ENCODE data around the gene INKA1. TPM values are rescaled to one million over a fixed set of nuclear protein-coding genes. Genes with fewer than 3 reads are reported as not detected.
A peak's percentile ranks its signal among the peaks of the same experiment; 100 is the strongest.

Gene INKA1
- total RNA-seq, 3 donors from 2014 or later (not counting 1 experiment from before 2014, with no cell fraction given): 0.52 to 0.83 TPM; not detected in 1

DNA sequence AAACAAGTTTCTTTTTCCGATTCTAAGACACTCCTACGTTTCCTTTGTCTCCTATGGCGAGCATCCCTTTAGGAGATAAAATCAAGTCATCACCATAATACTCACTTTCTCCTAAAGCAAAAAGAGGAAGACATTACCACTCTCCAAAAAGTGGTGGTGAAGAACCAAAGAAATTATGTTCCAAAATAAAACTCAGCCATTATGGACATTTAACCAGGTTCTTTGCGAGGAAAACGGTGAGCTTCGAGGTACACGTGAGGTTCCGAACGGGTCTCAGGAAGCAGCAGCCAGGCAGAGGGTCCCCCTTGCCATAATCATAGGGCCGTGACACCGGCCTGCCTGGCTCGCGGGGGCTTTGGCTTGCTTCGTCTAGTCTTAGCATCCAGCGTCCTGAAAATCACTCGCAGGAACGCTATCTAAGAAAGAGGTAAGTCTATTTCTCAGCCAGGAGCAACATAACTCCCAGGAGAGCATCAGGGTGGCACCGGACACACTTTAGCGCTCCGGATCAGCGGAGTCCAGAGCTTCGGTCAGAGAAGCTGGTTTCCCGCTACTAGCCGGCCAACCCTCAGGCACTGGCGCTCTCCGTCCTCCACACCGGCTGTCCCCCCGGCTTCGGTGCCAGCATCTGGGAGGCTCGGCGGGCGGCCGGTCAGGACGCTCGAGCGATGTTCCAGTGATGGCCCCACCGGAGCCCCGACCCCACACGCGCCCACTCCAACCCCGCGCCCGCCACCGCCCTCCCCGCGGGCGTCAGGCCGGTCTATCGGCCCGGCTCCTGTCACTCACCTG lies 17.3 kb upstream of the INKA1 start:
- TF ChIP-seq, protein P1, sequence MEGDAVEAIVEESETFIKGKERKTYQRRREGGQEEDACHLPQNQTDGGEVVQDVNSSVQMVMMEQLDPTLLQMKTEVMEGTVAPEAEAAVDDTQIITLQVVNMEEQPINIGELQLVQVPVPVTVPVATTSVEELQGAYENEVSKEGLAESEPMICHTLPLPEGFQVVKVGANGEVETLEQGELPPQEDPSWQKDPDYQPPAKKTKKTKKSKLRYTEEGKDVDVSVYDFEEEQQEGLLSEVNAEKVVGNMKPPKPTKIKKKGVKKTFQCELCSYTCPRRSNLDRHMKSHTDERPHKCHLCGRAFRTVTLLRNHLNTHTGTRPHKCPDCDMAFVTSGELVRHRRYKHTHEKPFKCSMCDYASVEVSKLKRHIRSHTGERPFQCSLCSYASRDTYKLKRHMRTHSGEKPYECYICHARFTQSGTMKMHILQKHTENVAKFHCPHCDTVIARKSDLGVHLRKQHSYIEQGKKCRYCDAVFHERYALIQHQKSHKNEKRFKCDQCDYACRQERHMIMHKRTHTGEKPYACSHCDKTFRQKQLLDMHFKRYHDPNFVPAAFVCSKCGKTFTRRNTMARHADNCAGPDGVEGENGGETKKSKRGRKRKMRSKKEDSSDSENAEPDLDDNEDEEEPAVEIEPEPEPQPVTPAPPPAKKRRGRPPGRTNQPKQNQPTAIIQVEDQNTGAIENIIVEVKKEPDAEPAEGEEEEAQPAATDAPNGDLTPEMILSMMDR (IDR thresholded peaks at IDR 0.05): no peak
- H3K36me3 ChIP-seq (ENCODE audit: control insufficient read depth, insufficient read depth, low read length): peaks cover 8% of the 10 kb centered on the region
- DNase-seq (peak in 1 of 2 donors; percentile 60), ATAC-seq (peak; percentile 31 to 50 (median 34))
- no peaks in the 10 kb centered on the region for H3K27me3 ChIP-seq (ENCODE audit: control insufficient read depth, insufficient read depth, low read length)
- peak overlapping the region; percentile 65 for H3K4me3 ChIP-seq (ENCODE audit: low read length)
- Mint-ChIP-seq H3K27me3 (ENCODE audit: low read depth in 2 of 2) (peaks cover 0 to 2% of the 10 kb centered on the region in 2 donors), H3K9me3 (no peaks in the 10 kb centered on the region), H3K27ac (peak overlapping the region; percentile 97 to 98), H3K4me3 (peak overlapping the region; percentile 87), H3K36me3 (no peaks in the 10 kb centered on the region), H3K4me1 (peaks cover 26 to 28% of the 10 kb centered on the region in 2 donors)
- H3K27ac ChIP-seq (ENCODE audit: low read length): peak overlapping the region; percentile 94
- intact Hi-C loops (cut with micrococcal nuclease): loop anchor here (1.0 to 2.0 kb wide), 2 partner anchors 17 to 66 kb away; partner anchors contain the start of genes AMIGO3 and INKA1
- WGBS (ENCODE audit: insufficient coverage): 2% methylated on average over 50 of the region's 50 CpGs
- no peaks in the 10 kb centered on the region for H3K9me3 ChIP-seq (ENCODE audit: control insufficient read depth, insufficient read depth, low read length)
- peaks cover 35% of the 10 kb centered on the region for H3K4me1 ChIP-seq (ENCODE audit: control insufficient read depth, insufficient read depth, low read length)

DNA sequence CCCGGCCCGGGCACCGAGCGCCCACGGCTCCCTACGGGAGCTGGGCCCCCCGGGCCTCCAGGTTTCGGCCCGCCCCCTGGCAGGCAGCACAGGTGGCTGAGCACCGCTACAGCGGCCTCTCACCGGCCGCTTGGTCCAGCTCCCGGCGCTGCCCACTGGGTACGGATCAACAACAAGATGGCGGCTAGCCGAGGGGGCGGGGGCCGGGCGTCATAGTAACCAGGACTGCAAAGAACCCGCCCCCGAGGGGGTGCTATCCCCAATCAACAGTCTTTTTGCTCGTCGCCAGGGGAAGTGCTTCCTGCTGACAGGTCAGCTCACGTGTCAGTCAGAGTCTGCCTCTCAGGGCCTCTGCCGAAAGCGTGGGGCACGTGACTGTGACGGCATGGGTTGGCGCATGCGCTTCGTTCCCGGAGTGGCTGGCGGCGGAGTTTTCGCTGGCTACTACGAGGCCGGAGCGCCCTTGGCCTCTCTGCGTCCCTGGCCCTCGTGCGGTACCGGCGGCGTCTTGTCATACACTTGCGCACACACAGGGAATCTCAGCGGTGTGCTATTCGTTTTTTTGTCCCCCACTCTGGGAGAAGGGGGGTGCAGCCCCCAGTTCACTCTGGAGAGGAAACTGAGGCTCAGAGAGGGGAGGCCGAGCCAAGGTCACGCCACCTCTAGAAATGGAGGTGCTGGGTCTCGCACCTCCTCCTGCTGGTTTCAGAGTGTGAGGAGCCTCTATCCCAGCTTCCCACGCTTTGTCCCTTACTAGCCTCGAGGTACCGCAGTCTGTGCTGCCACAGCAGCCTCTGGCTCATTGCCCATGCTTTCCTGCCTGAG lies 16.5 kb upstream of the INKA1 start, which contains the start of gene IP6K1:
Gene IP6K1, minus strand, starts transcription at position 186 of the 825 bp plus-strand sequence. CDS start 38,502 bp downstream, outside the sequence.
- peak within 1 kb of the TSS; percentile 94 for H3K27ac ChIP-seq (ENCODE audit: low read length)
- WGBS (ENCODE audit: insufficient coverage): 2% methylated on average over 55 of the region's 55 CpGs
- intact Hi-C loops (cut with micrococcal nuclease): loop anchor here (1.0 to 2.0 kb wide), 2 partner anchors 16 to 67 kb away; partner anchors contain the start of genes AMIGO3 and INKA1
- Mint-ChIP-seq H3K9me3 (no peaks in the 10 kb centered on the region), H3K4me3 (peak within 1 kb of the TSS; percentile 92), H3K27me3 (ENCODE audit: low read depth in 2 of 2) (peaks cover 0 to 5% of the 10 kb centered on the region in 2 donors), H3K4me1 (peaks cover 18 to 20% of the 10 kb centered on the region in 2 donors), H3K36me3 (no peaks in the 10 kb centered on the region), H3K27ac (peak within 1 kb of the TSS; percentile 97 to 98)
- H3K27me3 ChIP-seq (ENCODE audit: control insufficient read depth, insufficient read depth, low read length): no peaks in the 10 kb centered on the region
- peaks cover 4% of the 10 kb centered on the region for H3K36me3 ChIP-seq (ENCODE audit: control insufficient read depth, insufficient read depth, low read length)
- peak; percentile 99 to 100 for DNase-seq
- ATAC-seq: peak; percentile 98 to 100 (median 99)
- TF ChIP-seq, protein P1 (IDR thresholded peaks at IDR 0.05): no peak
- no peaks in the 10 kb centered on the region for H3K9me3 ChIP-seq (ENCODE audit: control insufficient read depth, insufficient read depth, low read length)
- H3K4me3 ChIP-seq (ENCODE audit: low read length): peak within 1 kb of the TSS; percentile 65
- peaks cover 35% of the 10 kb centered on the region for H3K4me1 ChIP-seq (ENCODE audit: control insufficient read depth, insufficient read depth, low read length)

DNA sequence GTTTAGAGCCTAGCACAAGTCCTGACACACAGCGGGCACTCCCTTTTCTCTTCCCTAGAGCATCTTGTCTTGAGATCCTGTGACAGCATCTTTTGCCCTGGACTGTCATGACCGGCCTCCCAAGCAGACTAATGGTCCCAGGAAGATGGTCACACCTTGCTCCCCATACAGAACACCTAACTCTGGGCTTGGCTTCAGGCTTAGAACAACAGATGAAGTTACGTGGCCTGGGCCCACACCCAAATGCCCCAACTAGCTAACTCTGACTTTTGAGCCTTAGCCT lies 15.9 kb upstream of the INKA1 start:
- intact Hi-C loops (cut with micrococcal nuclease): loop anchor here (2.0 kb wide), 1 partner anchor 16 kb away; the partner anchor contains the start of gene INKA1
- TF ChIP-seq, protein P1 (IDR thresholded peaks at IDR 0.05): no peak
- Histone ChIP-seq H3K27me3 (ENCODE audit: control insufficient read depth, insufficient read depth, low read length) (no peaks in the 10 kb centered on the region), H3K4me1 (ENCODE audit: control insufficient read depth, insufficient read depth, low read length) (peaks cover 32% of the 10 kb centered on the region), H3K4me3 (ENCODE audit: low read length) (peak overlapping the region; percentile 65), H3K36me3 (ENCODE audit: control insufficient read depth, insufficient read depth, low read length) (peaks cover 2% of the 10 kb centered on the region), H3K9me3 (ENCODE audit: control insufficient read depth, insufficient read depth, low read length) (no peaks in the 10 kb centered on the region), H3K27ac (ENCODE audit: low read length) (peak overlapping the region; percentile 94)
- no peaks in the 10 kb centered on the region for H3K9me3 Mint-ChIP-seq
- ATAC-seq: no peak
- no peaks in the 10 kb centered on the region for H3K36me3 Mint-ChIP-seq
- peaks cover 18 to 20% of the 10 kb centered on the region in 2 donors for H3K4me1 Mint-ChIP-seq
- WGBS (ENCODE audit: insufficient coverage): 54% methylated on average over 3 of the region's 3 CpGs
- peaks cover 0 to 5% of the 10 kb centered on the region in 2 donors for H3K27me3 Mint-ChIP-seq (ENCODE audit: low read depth in 2 of 2)
- H3K4me3 Mint-ChIP-seq: peak overlapping the region; percentile 92
- no peak for DNase-seq
- H3K27ac Mint-ChIP-seq: peak overlapping the region; percentile 97 to 98
